AG04449 (cell line): ENCODE measurements around the gene ASB6.

Source experiments
- CTCF ChIA-PET: fragments of 350-600 bp; formaldehyde crosslinking; extraction: SDS; loops from one replicate; lab custom pipeline; 2021; ENCODE audit warnings: antibody characterized with exemption; lab: Yijun Ruan, JAX
- POLR2A ChIA-PET: fragments of 400-600, 350-600 bp; formaldehyde crosslinking; extraction: SDS; loops from one replicate; lab custom pipeline; 2020; ENCODE audit warnings: antibody characterized with exemption, inconsistent platforms; lab: Yijun Ruan, JAX
- DNase-seq: peaks from one replicate; pipeline ENCODE4 v3.0.0-alpha.2; 2010; ENCODE audit warnings: low read depth, low spot score
- H3K4me3 ChIP-seq: 2 replicates; pipeline ENCODE4 v1.5.1; 2011; ENCODE audit warnings: low read depth, mild to moderate bottlenecking, control low read depth, low read length
- TF ChIP-seq, protein P1 (sequence below): IDR thresholded peaks from one replicate; pipeline ENCODE4 v1.5.1; 2011; ENCODE audit warnings: mild to moderate bottlenecking, moderate library complexity, low read length, control low read depth, inconsistent platforms; ENCODE audit not compliant: insufficient read depth; ENCODE audit errors: missing control alignments

The ASB6 gene

DNA sequence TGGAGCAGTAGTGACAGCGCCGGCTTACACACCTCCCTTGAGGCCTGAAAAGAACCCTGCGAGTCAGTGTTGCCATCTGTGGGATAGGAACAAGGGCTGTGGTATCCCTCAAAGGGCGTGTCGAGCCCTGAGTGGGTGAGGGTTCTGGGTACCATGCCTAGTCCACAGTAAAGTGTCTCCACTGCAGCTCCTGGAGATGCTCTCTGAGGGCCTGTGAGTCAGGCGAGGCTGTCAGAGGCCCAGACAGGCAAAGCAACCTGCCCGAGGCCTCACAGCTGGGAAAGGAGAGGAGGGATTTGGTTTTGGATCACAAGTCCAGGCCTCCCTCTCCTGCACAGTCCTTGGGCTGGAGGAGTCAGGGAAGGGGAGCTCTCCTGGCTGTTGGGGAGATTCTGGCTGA, 29.6 kb upstream of the ASB6 start:
- ChIA-PET CTCF (interaction anchor here (1.1 to 1.4 kb wide), 2 partner anchors 29 to 55 kb away, joined by 5 to 6 read pairs; no protein-coding TSS in a partner anchor), POLR2A (interaction anchor here (0.9 kb wide), 1 partner anchor 26 kb away, joined by 3 read pairs; no protein-coding TSS in a partner anchor)
- H3K4me3 ChIP-seq, result no peak overlapping the region

DNA sequence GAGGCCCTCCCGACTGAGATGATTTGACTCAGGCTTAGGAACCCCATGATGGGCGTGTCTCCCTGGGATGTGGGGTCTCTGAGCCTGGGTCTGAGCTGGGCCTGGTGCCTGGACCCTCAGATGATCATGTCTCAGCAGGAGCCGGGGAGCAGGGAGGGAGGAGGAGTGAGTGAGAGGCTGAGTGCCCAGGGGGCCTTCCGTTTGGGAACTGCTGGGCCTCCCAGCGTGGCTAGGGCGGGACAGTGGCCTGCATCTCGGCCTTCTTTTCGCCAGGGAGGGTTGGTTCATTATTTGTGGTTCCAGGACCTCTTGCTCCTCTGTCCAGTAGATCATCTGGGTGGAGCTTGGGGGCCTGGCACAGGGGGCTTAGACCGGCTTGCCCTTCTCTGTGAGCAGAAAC, 29.1 kb upstream of the ASB6 start:
- TF ChIP-seq, protein P1, sequence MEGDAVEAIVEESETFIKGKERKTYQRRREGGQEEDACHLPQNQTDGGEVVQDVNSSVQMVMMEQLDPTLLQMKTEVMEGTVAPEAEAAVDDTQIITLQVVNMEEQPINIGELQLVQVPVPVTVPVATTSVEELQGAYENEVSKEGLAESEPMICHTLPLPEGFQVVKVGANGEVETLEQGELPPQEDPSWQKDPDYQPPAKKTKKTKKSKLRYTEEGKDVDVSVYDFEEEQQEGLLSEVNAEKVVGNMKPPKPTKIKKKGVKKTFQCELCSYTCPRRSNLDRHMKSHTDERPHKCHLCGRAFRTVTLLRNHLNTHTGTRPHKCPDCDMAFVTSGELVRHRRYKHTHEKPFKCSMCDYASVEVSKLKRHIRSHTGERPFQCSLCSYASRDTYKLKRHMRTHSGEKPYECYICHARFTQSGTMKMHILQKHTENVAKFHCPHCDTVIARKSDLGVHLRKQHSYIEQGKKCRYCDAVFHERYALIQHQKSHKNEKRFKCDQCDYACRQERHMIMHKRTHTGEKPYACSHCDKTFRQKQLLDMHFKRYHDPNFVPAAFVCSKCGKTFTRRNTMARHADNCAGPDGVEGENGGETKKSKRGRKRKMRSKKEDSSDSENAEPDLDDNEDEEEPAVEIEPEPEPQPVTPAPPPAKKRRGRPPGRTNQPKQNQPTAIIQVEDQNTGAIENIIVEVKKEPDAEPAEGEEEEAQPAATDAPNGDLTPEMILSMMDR, result no peak
- no peak for DNase-seq
- H3K4me3 ChIP-seq, result no peak overlapping the region
- ChIA-PET CTCF (interaction anchor here (1.1 to 1.4 kb wide), 2 partner anchors 28 to 55 kb away, joined by 5 to 6 read pairs; no protein-coding TSS in a partner anchor), POLR2A (no interaction called here)

More for the DNA sequence above, 29.6 kb upstream of the ASB6 start:
- TF ChIP-seq, protein P1, result no peak
- no peak for DNase-seq

DNA sequence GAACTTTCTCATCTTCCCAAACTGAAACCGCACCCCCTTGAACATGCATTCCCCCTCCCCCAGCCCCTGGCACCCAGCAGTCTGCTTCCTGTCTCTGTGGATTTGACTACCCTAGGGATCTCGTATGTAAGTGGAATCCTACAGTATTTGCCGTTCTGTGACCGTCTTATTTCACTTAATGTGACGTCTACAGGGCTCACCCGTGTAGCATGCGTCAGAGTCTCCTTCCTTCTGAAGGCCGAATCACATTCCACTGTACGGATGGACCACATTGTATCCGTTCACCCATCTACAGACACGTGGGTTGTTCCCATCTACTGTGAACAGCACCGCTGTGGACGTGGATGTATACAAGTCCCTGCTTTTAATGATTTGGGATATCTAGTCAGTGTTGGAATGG, 28.0 kb upstream of the ASB6 start:
- POLR2A ChIA-PET, result no interaction called here
- TF ChIP-seq, protein P1, result no peak
- no peak for DNase-seq
- H3K4me3 ChIP-seq, result no peak overlapping the region
- CTCF ChIA-PET, result no interaction called here

DNA sequence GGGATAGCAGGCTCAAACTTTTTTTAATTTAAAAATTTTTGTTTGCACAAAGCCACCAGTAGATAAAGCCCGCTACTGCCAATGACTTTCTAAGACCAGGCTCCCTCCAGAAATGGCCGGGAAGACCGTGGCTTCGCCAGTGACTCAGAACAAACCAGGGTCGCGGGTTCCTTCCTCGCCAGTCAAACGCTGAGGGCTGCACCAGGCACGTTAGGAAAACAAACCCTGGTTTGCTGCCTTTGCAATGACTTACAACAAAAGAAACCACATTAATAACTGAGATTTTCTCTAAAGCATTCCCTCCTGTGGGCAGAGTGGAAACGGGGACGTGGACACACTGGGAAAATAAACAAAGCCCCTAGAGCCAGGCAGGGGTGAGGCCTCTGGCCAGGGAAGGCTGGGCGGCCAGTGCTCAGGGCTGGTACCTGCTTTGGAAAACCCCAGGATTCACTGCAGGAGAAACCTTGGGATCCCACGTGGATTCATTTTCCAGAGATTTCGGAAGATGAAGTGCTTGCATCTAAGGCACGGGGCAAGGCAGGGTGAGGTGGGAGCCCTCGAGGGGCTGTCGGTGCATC, 27.3 kb upstream of the ASB6 start:
- POLR2A ChIA-PET, result interaction anchor here (0.6 kb wide), 1 partner anchor 348 kb away, joined by 3 read pairs; no protein-coding TSS in a partner anchor
- peak; percentile 53 for DNase-seq
- TF ChIP-seq, protein P1, result no peak
- H3K4me3 ChIP-seq, result peak overlapping the region; percentile 25
- CTCF ChIA-PET, result no interaction called here

DNA sequence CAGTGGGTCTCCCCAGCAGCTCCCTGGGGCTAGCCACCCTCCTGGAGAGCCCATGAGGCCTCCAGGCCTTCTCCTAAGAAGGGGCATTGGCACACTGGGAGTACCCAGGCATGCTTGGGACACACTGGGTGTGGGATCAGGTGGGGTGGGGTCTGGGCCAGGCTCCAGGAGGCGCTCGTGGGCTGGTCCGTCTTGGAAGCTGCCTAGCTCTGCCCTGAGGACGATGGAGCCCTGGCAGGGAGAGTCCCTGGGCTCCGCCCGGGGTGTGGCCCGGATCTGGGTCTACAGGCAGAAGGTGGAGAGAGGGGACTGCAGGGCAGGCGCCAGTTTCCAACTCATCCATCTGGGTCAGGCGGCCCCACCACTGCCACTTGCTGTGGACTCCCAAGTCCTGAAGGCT, 25.9 kb upstream of the ASB6 start:
- POLR2A ChIA-PET, result no interaction called here
- CTCF ChIA-PET, result interaction anchor here (0.8 to 2.0 kb wide), 5 partner anchors 9 to 118 kb away, joined by 3 to 7 read pairs (median 4); no protein-coding TSS in a partner anchor
- TF ChIP-seq, protein P1, result no peak
- no peak for DNase-seq
- H3K4me3 ChIP-seq, result peak overlapping the region; percentile 76

DNA sequence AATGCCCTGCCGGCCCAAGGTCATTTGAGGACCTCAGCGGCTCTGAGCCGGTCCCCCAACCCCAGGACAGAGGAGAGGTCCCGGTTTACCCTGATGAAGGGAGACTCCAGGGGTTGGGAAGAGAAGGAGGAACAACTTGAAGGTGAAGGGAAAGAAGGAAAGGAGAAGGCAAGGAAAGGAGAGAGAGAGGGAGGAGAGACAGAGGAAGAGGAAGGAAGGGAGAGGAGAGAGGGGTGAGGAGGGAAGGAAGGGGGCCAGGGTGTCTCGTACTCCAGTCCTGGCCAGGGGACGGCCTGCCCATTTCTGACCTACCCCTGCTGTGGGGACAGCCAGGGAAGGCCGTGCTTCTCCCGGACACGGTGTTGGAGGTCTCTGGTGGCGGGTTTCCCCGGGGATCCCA, 25.4 kb upstream of the ASB6 start:
- DNase-seq, result no peak
- CTCF ChIA-PET, result interaction anchor here (0.8 to 2.0 kb wide), 6 partner anchors 9 to 118 kb away, joined by 3 to 7 read pairs (median 4); no protein-coding TSS in a partner anchor
- peak overlapping the region; percentile 76 for H3K4me3 ChIP-seq
- POLR2A ChIA-PET, result no interaction called here
- TF ChIP-seq, protein P1, result no peak
